Loucy (cell line): ENCODE data around the gene PLD5.

Experiments used
- EZH2phosphoT487 ChIP-seq: fragments of 200-600 bp; IDR thresholded peaks from 2 replicates; pipeline ENCODE4 v1.6.1; 2018; ENCODE audit warnings: antibody characterized with exemption, mild to moderate bottlenecking, moderate library complexity, borderline replicate concordance
- TF ChIP-seq, protein P1 (sequence below): fragments of 200-600 bp; sonication (generic); conservative IDR thresholded peaks from 2 replicates; pipeline ENCODE4 v1.5.1; 2014; ENCODE audit warnings: mild to moderate bottlenecking, antibody characterized with exemption, low read length

DNA sequence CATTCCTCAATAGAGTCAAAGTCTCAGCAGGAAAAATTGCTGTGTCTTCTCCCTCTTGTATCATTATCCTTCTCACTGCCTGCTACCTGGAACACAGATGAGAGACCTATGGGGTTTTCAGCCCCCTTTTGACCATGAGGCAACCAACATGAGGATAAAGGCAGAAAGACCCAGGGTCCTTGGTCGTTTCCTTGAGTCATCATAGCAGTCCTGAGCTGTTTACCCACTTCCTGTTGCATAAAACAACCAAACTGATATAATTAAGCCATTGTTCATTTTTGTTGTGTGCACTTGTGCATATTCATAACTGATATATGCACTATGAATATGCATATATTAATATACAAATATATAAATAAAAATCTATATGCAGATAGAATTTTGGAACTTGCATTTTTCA lies 337.3 kb downstream of the PLD5 start:
- TF ChIP-seq, protein P1, sequence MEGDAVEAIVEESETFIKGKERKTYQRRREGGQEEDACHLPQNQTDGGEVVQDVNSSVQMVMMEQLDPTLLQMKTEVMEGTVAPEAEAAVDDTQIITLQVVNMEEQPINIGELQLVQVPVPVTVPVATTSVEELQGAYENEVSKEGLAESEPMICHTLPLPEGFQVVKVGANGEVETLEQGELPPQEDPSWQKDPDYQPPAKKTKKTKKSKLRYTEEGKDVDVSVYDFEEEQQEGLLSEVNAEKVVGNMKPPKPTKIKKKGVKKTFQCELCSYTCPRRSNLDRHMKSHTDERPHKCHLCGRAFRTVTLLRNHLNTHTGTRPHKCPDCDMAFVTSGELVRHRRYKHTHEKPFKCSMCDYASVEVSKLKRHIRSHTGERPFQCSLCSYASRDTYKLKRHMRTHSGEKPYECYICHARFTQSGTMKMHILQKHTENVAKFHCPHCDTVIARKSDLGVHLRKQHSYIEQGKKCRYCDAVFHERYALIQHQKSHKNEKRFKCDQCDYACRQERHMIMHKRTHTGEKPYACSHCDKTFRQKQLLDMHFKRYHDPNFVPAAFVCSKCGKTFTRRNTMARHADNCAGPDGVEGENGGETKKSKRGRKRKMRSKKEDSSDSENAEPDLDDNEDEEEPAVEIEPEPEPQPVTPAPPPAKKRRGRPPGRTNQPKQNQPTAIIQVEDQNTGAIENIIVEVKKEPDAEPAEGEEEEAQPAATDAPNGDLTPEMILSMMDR: no peak
- TF ChIP-seq EZH2phosphoT487: no peak
